Trophoblast cell (in vitro differentiated cells and primary cell): ENCODE data around the gene AQP11.

Source experiments
- DNase-seq, 2 donors: peaks; one replicate each; pipeline ENCODE4 v3.0.0-alpha.2; 2016
- H2AFZ ChIP-seq: 2 replicates; pipeline ENCODE4 v1.6.1; 2013; ENCODE audit warnings: low read length, moderate library complexity, mild to moderate bottlenecking; ENCODE audit not compliant: insufficient read depth, poor library complexity
- H2AK5ac ChIP-seq: 2 replicates; pipeline ENCODE4 v1.6.1; 2013; ENCODE audit warnings: mild to moderate bottlenecking, low read length
- H2BK120ac ChIP-seq: 2 replicates; pipeline ENCODE4 v1.6.1; 2013; ENCODE audit warnings: low read length, mild to moderate bottlenecking, moderate library complexity; ENCODE audit not compliant: insufficient read depth, poor library complexity
- H2BK12ac ChIP-seq: 2 replicates; pipeline ENCODE4 v1.6.1; 2013; ENCODE audit warnings: mild to moderate bottlenecking, low read length, moderate library complexity
- H2BK5ac ChIP-seq: 2 replicates; pipeline ENCODE4 v1.6.1; 2013; ENCODE audit warnings: low read length, low read depth, moderate library complexity, mild to moderate bottlenecking; ENCODE audit not compliant: poor library complexity
- H3K14ac ChIP-seq: 2 replicates; pipeline ENCODE4 v1.6.1; 2013; ENCODE audit warnings: mild to moderate bottlenecking, low read length
- H3K18ac ChIP-seq: 2 replicates; pipeline ENCODE4 v1.6.1; 2013; ENCODE audit warnings: mild to moderate bottlenecking, low read length
- H3K23ac ChIP-seq: 2 replicates; pipeline ENCODE4 v1.6.1; 2013; ENCODE audit warnings: low read length
- H3K27ac ChIP-seq: 2 replicates; pipeline ENCODE4 v1.5.1; 2013; ENCODE audit warnings: low read depth, mild to moderate bottlenecking, inconsistent platforms, low read length, moderate library complexity
- H3K27me3 ChIP-seq: 2 replicates; pipeline ENCODE4 v1.6.1; 2013; ENCODE audit warnings: inconsistent platforms, mild to moderate bottlenecking, low read length, moderate library complexity; ENCODE audit not compliant: insufficient read depth
- H3K36me3 ChIP-seq, 2 experiments: 1 replicate in 1 of 2; 2 replicates in 1 of 2; pipeline ENCODE4 v1.6.1; 2013; ENCODE audit warnings: low read length in 2 of 2, mild to moderate bottlenecking in 2 of 2, moderate library complexity in 1 of 2; ENCODE audit not compliant: insufficient read depth in 2 of 2, control insufficient read depth in 1 of 2
- H3K4ac ChIP-seq: 2 replicates; pipeline ENCODE4 v1.6.1; 2013; ENCODE audit warnings: low read depth, mild to moderate bottlenecking, low read length, moderate library complexity
- H3K4me1 ChIP-seq, 2 experiments: 1 replicate in 1 of 2; 2 replicates in 1 of 2; pipeline ENCODE4 v1.6.1; 2013; ENCODE audit warnings: low read length in 2 of 2, mild to moderate bottlenecking in 2 of 2, moderate library complexity in 1 of 2; ENCODE audit not compliant: insufficient read depth in 2 of 2, control insufficient read depth in 1 of 2
- H3K4me2 ChIP-seq: 2 replicates; pipeline ENCODE4 v1.6.1; 2013; ENCODE audit warnings: inconsistent platforms, mild to moderate bottlenecking, low read length, moderate library complexity
- H3K4me3 ChIP-seq: 2 replicates; pipeline ENCODE4 v1.5.1; 2013; ENCODE audit warnings: mild to moderate bottlenecking, low read depth, low read length, inconsistent platforms
- H3K79me1 ChIP-seq: one replicate; pipeline ENCODE4 v1.6.1; 2013; ENCODE audit warnings: low read length
- H3K79me2 ChIP-seq: 2 replicates; pipeline ENCODE4 v1.6.1; 2013; ENCODE audit warnings: low read length, mild to moderate bottlenecking; ENCODE audit not compliant: control insufficient read depth, insufficient read depth, poor library complexity
- H3K9ac ChIP-seq: 2 replicates; pipeline ENCODE4 v1.6.1; 2013; ENCODE audit warnings: mild to moderate bottlenecking, low read length
- H3K9me3 ChIP-seq: 2 replicates; pipeline ENCODE4 v1.6.1; 2013; ENCODE audit warnings: low read depth, mild to moderate bottlenecking, control low read depth, inconsistent platforms, low read length; ENCODE audit not compliant: insufficient read depth
- H4K12ac ChIP-seq: 2 replicates; pipeline ENCODE4 v1.6.1; 2013; ENCODE audit warnings: low read depth, mild to moderate bottlenecking, low read length, moderate library complexity
- H4K8ac ChIP-seq: 2 replicates; pipeline ENCODE4 v1.6.1; 2013; ENCODE audit warnings: low read depth, mild to moderate bottlenecking, low read length, moderate library complexity
- H4K91ac ChIP-seq: one replicate; pipeline ENCODE4 v1.6.1; 2013; ENCODE audit warnings: low read depth, mild to moderate bottlenecking, low read length, moderate library complexity
- WGBS: extraction: QIAGEN DNeasy Blood & Tissue Kit; methylation state at CpG from one replicate; pipeline ENCODE4 v1.1.7; 2013; ENCODE audit warnings: missing lambda C conversion rate; ENCODE audit not compliant: insufficient read length, insufficient coverage; ENCODE audit errors: extremely low coverage; 5-methylcytosine and 5-hydroxymethylcytosine counted together

AQP11 gene

GRCh38 chr11:77637345-77638165, 47.8 kb downstream of the AQP11 start, which contains the start of gene CLNS1A:
Gene CLNS1A (minus strand): TSS chr11:77637794. CDS start chr11:77637714, 80 bp downstream.
- H4K91ac ChIP-seq: peak within 1 kb of the TSS; percentile 71

GRCh38 chr11:77642228-77642627, 52.5 kb downstream of the AQP11 start:
- no peaks in the 10 kb centered on the region for H3K36me3 ChIP-seq
- no peak overlapping the region for H4K91ac ChIP-seq
- H3K9ac ChIP-seq: no peak overlapping the region
- no peak overlapping the region for H3K4me3 ChIP-seq
- H2AFZ ChIP-seq: no peak overlapping the region
- no peak overlapping the region for H3K23ac ChIP-seq
- H3K4ac ChIP-seq: no peak overlapping the region
- no peak overlapping the region for H4K12ac ChIP-seq
- no peak overlapping the region for H3K14ac ChIP-seq
- peak; percentile 54 to 65 for DNase-seq
- peaks cover 0 to 3% of the 10 kb centered on the region in 2 experiments for H3K4me1 ChIP-seq
- WGBS: no CpG with 5 or more reads among the region's 2 CpGs
- H2BK5ac ChIP-seq: no peak overlapping the region
- no peak overlapping the region for H2BK120ac ChIP-seq
- no peak overlapping the region for H3K4me2 ChIP-seq
- H2AK5ac ChIP-seq: no peak overlapping the region
- H3K9me3 ChIP-seq: no peaks in the 10 kb centered on the region
- H3K27ac ChIP-seq: no peak overlapping the region
- peaks cover 2% of the 10 kb centered on the region for H3K79me2 ChIP-seq
- H2BK12ac ChIP-seq: no peak overlapping the region
- no peaks in the 10 kb centered on the region for H3K27me3 ChIP-seq
- no peak overlapping the region for H4K8ac ChIP-seq
- H3K79me1 ChIP-seq: peaks cover 9% of the 10 kb centered on the region
- H3K18ac ChIP-seq: no peak overlapping the region

More at GRCh38 chr11:77637345-77638165, 47.8 kb downstream of the AQP11 start, which contains the start of gene CLNS1A:
- H3K9me3 ChIP-seq: peaks cover 1% of the 10 kb centered on the region
- H3K14ac ChIP-seq: peak within 1 kb of the TSS; percentile 84
- H3K9ac ChIP-seq: peak within 1 kb of the TSS; percentile 97
- peak within 1 kb of the TSS; percentile 66 for H2AK5ac ChIP-seq
- no peaks in the 10 kb centered on the region for H3K27me3 ChIP-seq
- peak within 1 kb of the TSS; percentile 66 for H2BK5ac ChIP-seq
- peaks cover 2% of the 10 kb centered on the region for H3K79me2 ChIP-seq
- peak within 1 kb of the TSS; percentile 33 for H2BK120ac ChIP-seq
- peak within 1 kb of the TSS; percentile 72 for H3K4ac ChIP-seq
- DNase-seq: peak; percentile 75 to 84
- H3K23ac ChIP-seq: no peak within 1 kb of the TSS
- peak within 1 kb of the TSS; percentile 94 for H3K4me2 ChIP-seq
- WGBS: no CpG with 5 or more reads among the region's 41 CpGs
- peak within 1 kb of the TSS; percentile 98 for H3K4me3 ChIP-seq
- no peak within 1 kb of the TSS for H3K18ac ChIP-seq
- peaks cover 1 to 2% of the 10 kb centered on the region in 2 experiments for H3K36me3 ChIP-seq
- peak within 1 kb of the TSS; percentile 99 for H4K8ac ChIP-seq
- H2AFZ ChIP-seq: peak within 1 kb of the TSS; percentile 81
- no peak within 1 kb of the TSS for H2BK12ac ChIP-seq
- peaks cover 5 to 6% of the 10 kb centered on the region in 2 experiments for H3K4me1 ChIP-seq
- peak within 1 kb of the TSS; percentile 96 for H4K12ac ChIP-seq
- peak within 1 kb of the TSS; percentile 49 for H3K27ac ChIP-seq
- peaks cover 9% of the 10 kb centered on the region for H3K79me1 ChIP-seq

GRCh38 chr11:77644887-77645286, 55.1 kb downstream of the AQP11 start:
- no peak overlapping the region for H2AK5ac ChIP-seq
- no peaks in the 10 kb centered on the region for H3K27me3 ChIP-seq
- H4K12ac ChIP-seq: no peak overlapping the region
- no peaks in the 10 kb centered on the region for H3K79me1 ChIP-seq
- no peak overlapping the region for H3K4me3 ChIP-seq
- H3K4me2 ChIP-seq: no peak overlapping the region
- H4K91ac ChIP-seq: no peak overlapping the region
- H2AFZ ChIP-seq: no peak overlapping the region
- no peak for DNase-seq
- H4K8ac ChIP-seq: no peak overlapping the region
- no peaks in the 10 kb centered on the region for H3K36me3 ChIP-seq
- H3K79me2 ChIP-seq: no peaks in the 10 kb centered on the region
- H2BK5ac ChIP-seq: no peak overlapping the region
- H3K23ac ChIP-seq: no peak overlapping the region
- no peaks in the 10 kb centered on the region for H3K4me1 ChIP-seq
- no peak overlapping the region for H3K27ac ChIP-seq
- no peak overlapping the region for H2BK12ac ChIP-seq
- H3K9me3 ChIP-seq: no peaks in the 10 kb centered on the region
- H3K14ac ChIP-seq: no peak overlapping the region
- H3K4ac ChIP-seq: no peak overlapping the region
- no peak overlapping the region for H2BK120ac ChIP-seq
- H3K18ac ChIP-seq: no peak overlapping the region
- H3K9ac ChIP-seq: no peak overlapping the region
- WGBS: no CpG with 5 or more reads among the region's 1 CpG

GRCh38 chr11:77647654-77648305, 58.0 kb downstream of the AQP11 start:
- Histone ChIP-seq H3K14ac (no peak overlapping the region), H3K4me2 (no peak overlapping the region), H3K79me2 (no peaks in the 10 kb centered on the region), H3K27ac (no peak overlapping the region), H3K79me1 (no peaks in the 10 kb centered on the region), H3K27me3 (no peaks in the 10 kb centered on the region), H3K18ac (no peak overlapping the region), H2BK12ac (no peak overlapping the region), H3K4ac (no peak overlapping the region), H3K9me3 (no peaks in the 10 kb centered on the region), H2BK120ac (no peak overlapping the region), H4K91ac (no peak overlapping the region), H2AK5ac (no peak overlapping the region), H3K4me1 (no peaks in the 10 kb centered on the region), H4K12ac (no peak overlapping the region), H4K8ac (no peak overlapping the region), H3K36me3 (no peaks in the 10 kb centered on the region), H3K9ac (no peak overlapping the region), H3K4me3 (no peak overlapping the region), H3K23ac (no peak overlapping the region), H2AFZ (no peak overlapping the region), H2BK5ac (no peak overlapping the region)
- WGBS: no CpG with 5 or more reads among the region's 3 CpGs
- DNase-seq: no peak
